Measurements from ENCODE around the gene CCDC112.

DNA sequence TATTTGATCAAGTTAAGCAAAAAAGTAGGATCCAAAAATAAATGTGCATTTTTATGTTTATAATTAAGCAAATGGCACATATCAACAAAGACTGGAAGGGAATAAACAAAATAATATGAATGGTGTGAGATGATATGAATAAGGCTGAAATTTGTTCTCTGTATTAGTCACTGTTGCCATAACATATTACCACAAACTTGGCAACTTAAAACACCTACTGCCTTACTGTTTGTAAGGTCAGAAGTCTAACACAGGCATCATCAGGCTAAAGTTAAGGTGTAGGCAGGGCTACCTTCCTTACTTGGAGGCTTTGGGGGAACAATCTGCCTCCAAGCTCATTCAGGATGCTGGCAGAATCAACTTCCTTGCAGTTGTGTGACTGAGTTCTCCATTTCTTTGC is 53.0 kb downstream of the CCDC112 start:
- TF ChIP-seq, protein P1, sequence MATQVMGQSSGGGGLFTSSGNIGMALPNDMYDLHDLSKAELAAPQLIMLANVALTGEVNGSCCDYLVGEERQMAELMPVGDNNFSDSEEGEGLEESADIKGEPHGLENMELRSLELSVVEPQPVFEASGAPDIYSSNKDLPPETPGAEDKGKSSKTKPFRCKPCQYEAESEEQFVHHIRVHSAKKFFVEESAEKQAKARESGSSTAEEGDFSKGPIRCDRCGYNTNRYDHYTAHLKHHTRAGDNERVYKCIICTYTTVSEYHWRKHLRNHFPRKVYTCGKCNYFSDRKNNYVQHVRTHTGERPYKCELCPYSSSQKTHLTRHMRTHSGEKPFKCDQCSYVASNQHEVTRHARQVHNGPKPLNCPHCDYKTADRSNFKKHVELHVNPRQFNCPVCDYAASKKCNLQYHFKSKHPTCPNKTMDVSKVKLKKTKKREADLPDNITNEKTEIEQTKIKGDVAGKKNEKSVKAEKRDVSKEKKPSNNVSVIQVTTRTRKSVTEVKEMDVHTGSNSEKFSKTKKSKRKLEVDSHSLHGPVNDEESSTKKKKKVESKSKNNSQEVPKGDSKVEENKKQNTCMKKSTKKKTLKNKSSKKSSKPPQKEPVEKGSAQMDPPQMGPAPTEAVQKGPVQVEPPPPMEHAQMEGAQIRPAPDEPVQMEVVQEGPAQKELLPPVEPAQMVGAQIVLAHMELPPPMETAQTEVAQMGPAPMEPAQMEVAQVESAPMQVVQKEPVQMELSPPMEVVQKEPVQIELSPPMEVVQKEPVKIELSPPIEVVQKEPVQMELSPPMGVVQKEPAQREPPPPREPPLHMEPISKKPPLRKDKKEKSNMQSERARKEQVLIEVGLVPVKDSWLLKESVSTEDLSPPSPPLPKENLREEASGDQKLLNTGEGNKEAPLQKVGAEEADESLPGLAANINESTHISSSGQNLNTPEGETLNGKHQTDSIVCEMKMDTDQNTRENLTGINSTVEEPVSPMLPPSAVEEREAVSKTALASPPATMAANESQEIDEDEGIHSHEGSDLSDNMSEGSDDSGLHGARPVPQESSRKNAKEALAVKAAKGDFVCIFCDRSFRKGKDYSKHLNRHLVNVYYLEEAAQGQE (IDR thresholded peaks at IDR 0.05; ENCODE audit: low read depth), result no peak
- TF ChIP-seq CREB1 (IDR thresholded peaks at IDR 0.05; ENCODE audit: low read depth) (no peak), CEBPB (IDR thresholded peaks at IDR 0.05) (no peak), TCF12 (IDR thresholded peaks at IDR 0.05; ENCODE audit: low read depth) (no peak), TAF1 (IDR thresholded peaks at IDR 0.05; ENCODE audit: low read depth) (no peak), EP300 (IDR thresholded peaks at IDR 0.05; ENCODE audit: borderline replicate concordance) (no peak), MAX (IDR thresholded peaks at IDR 0.05) (no peak), YY1 (IDR thresholded peaks at IDR 0.05; ENCODE audit: low read depth) (no peak), TEAD4 (IDR thresholded peaks at IDR 0.05) (no peak), NFIC (IDR thresholded peaks at IDR 0.05) (no peak)
- TF ChIP-seq, protein P2, sequence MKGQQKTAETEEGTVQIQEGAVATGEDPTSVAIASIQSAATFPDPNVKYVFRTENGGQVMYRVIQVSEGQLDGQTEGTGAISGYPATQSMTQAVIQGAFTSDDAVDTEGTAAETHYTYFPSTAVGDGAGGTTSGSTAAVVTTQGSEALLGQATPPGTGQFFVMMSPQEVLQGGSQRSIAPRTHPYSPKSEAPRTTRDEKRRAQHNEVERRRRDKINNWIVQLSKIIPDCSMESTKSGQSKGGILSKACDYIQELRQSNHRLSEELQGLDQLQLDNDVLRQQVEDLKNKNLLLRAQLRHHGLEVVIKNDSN (IDR thresholded peaks at IDR 0.05), result no peak

All from Ishikawa (cell line).